Diencephalon (tissue), 1 donor: ENCODE results near the gene TRPM5. TPM values are rescaled to one million over a fixed set of nuclear protein-coding genes. Genes with fewer than 3 reads are reported as not detected.

Source experiments
- total RNA-seq: library from RNA; depleted of rRNA; stranded (reverse); fragments of >200 nt; gene quantifications from one replicate; pipeline ENCODE4 v1.2.3, GENCODE V29; 2014

The TRPM5 gene
- total RNA-seq, result under 0.01 TPM

GRCh38 chr11:2443881-2444820, at the start of gene TRPM5:
Gene TRPM5, minus strand, starts transcription at chr11:2444514. Its CDS starts 21,478 bp downstream, at chr11:2423036.

GRCh38 chr11:2444821-2445745, 769 bp upstream of the TRPM5 start, which contains the start of gene KCNQ1:
Gene KCNQ1, plus strand, starts transcription at chr11:2445008. Its CDS starts 91 bp downstream, at chr11:2445099.

GRCh38 chr11:2400069-2400761, 44.1 kb downstream of the TRPM5 start, which contains the start of gene TSSC4:
Gene TSSC4, plus strand, starts transcription at chr11:2400750. Its CDS starts 1,884 bp downstream, at chr11:2402634.

Other genes with a start within 250 kb of the TRPM5 start
- gene ASCL2, start 173.9 kb downstream of the TRPM5 start, total RNA-seq, result 0.69 TPM
- 0.23 TPM for gene C11orf21, start 142.6 kb downstream of the TRPM5 start, total RNA-seq
- 0.69 TPM for gene TSPAN32, start 142.5 kb downstream of the TRPM5 start, total RNA-seq
- gene CD81, start 67.2 kb downstream of the TRPM5 start, total RNA-seq, result 156 TPM
- gene TSSC4, start 43.8 kb downstream of the TRPM5 start, total RNA-seq, result 24.2 TPM
- 0.92 TPM for gene KCNQ1, start 494 bp upstream of the TRPM5 start, total RNA-seq